K562 (cell line): ENCODE data around the gene TMEM14C. TPM values are rescaled to one million over a fixed set of nuclear protein-coding genes. Genes with fewer than 3 reads are reported as not detected.

Source experiments
- DACH1 ChIP-seq: fragments of 450-650 bp; IDR thresholded peaks from 2 replicates; pipeline ENCODE4 v1.6.1; 2018; ENCODE audit not compliant: partially characterized antibody
- DDX20 ChIP-seq: fragments of 450-650 bp; IDR thresholded peaks from 2 replicates; pipeline ENCODE4 v1.6.1; 2016; ENCODE audit warnings: missing genetic modification characterization, low read depth, mild to moderate bottlenecking, missing compliant biosample characterization, moderate library complexity
- HNRNPLL ChIP-seq: fragments of 200-400 bp; formaldehyde crosslinking; IDR thresholded peaks from 2 replicates; pipeline ENCODE4 v1.6.1; 2017; ENCODE audit warnings: low read length, low read depth, mild to moderate bottlenecking; ENCODE audit not compliant: poor library complexity, severe bottlenecking
- RCOR1 ChIP-seq, 2 experiments: IDR thresholded peaks; 2 replicates each; pipeline ENCODE4 v1.6.1; 2012; ENCODE audit warnings: low read depth in 2 of 2, low read length in 2 of 2, borderline replicate concordance in 1 of 2, improper control_type of control experiment in 1 of 2
- SAP30 ChIP-seq: fragments of 200-600 bp; sonication (generic); IDR thresholded peaks from 2 replicates; pipeline ENCODE4 v1.6.1; 2012; ENCODE audit warnings: borderline replicate concordance, low read depth, mild to moderate bottlenecking, moderate library complexity, low read length, control low read depth, inconsistent platforms; ENCODE audit not compliant: insufficient read depth, poor library complexity, severe bottlenecking
- SMARCA4 ChIP-seq: fragments of 450-650 bp; IDR thresholded peaks from 2 replicates; pipeline ENCODE4 v1.6.1; 2016
- SRSF9 ChIP-seq: fragments of 200-400 bp; formaldehyde crosslinking; IDR thresholded peaks from 2 replicates; pipeline ENCODE4 v1.6.1; 2017; ENCODE audit warnings: low read depth, low read length, borderline replicate concordance
- TEAD4 ChIP-seq, 2 experiments: sonication (generic) in 1 of 2; formaldehyde crosslinking in 1 of 2; IDR thresholded peaks; 2 replicates each; pipeline versions ENCODE4 v1.6.1 to v1.8.0; 2012 to 2022; ENCODE audit warnings: borderline replicate concordance in 1 of 2, inconsistent platforms in 1 of 2, low read length in 1 of 2, mild to moderate bottlenecking in 1 of 2, missing genetic modification reagents in 1 of 2
- XRCC3 ChIP-seq: fragments of 450-650 bp; IDR thresholded peaks from 2 replicates; pipeline ENCODE4 v1.6.1; 2017; ENCODE audit warnings: mild to moderate bottlenecking, moderate library complexity
- XRCC5 ChIP-seq: fragments of 200-400 bp; formaldehyde crosslinking; IDR thresholded peaks from 2 replicates; pipeline ENCODE4 v1.6.1; 2017; ENCODE audit warnings: low read depth, mild to moderate bottlenecking, low read length
- ZFP30 ChIP-seq: fragments of 250-450 bp; sonication (Bioruptor Pico); IDR thresholded peaks from 2 replicates; pipeline ENCODE4 v1.8.0; 2022; ENCODE audit warnings: moderate library complexity, mild to moderate bottlenecking, inconsistent platforms, borderline replicate concordance
- ZNF384 ChIP-seq: IDR thresholded peaks from 2 replicates; pipeline ENCODE4 v1.6.1; 2012; ENCODE audit warnings: low read depth, low read length, improper control_type of control experiment
- ZNF586 ChIP-seq: fragments of 450-650 bp; formaldehyde crosslinking; conservative IDR thresholded peaks from 2 replicates; pipeline ENCODE4 v1.4.0; 2020; ENCODE audit warnings: mild to moderate bottlenecking, moderate library complexity
- ZNF699 ChIP-seq: fragments of 250-450 bp; sonication (Bioruptor Pico); IDR thresholded peaks from 2 replicates; pipeline ENCODE4 v1.8.0; 2021; ENCODE audit warnings: mild to moderate bottlenecking, moderate library complexity; ENCODE audit not compliant: insufficient replicate concordance
- polyA plus RNA-seq, 8 experiments: library from polyadenylated mRNA; depleted of rRNA in 4 of 8; stranded (reverse) in 5 of 8; unstranded in 3 of 8; fragments of >200 nt; fragmentation: Nextera tagmentation in 2 of 8; fragmentation: Illumina TruSeq in 1 of 8; extraction: Ambion mirVana in 2 of 8; extraction: Trizol in 1 of 8; gene quantifications; 2 replicates each; pipeline versions ENCODE4 v1.2.1 to v1.2.3, GENCODE V29; 2011 to 2014; ENCODE audit warnings: inconsistent platforms in 1 of 8, missing spikeins in 1 of 8
- total RNA-seq, 7 experiments: library from RNA; depleted of rRNA in 6 of 7; stranded (reverse); fragments of >200 nt in 6 of 7; fragmentation: Illumina TruSeq in 2 of 7; extraction: Trizol in 2 of 7; gene quantifications; 2 replicates each; pipeline versions ENCODE4 v1.2.1 to v1.2.3, GENCODE V29; 2011 to 2021; ENCODE audit warnings: low replicate concordance in 1 of 7
- TF ChIP-seq, protein P1 (sequence below): fragments of 250-450 bp; sonication (Bioruptor Pico); IDR thresholded peaks from 2 replicates; pipeline ENCODE4 v1.4.0; 2020; ENCODE audit warnings: mild to moderate bottlenecking, moderate library complexity, borderline replicate concordance
- TF ChIP-seq, protein P2 (sequence below), 3 experiments: fragments of 200-800 bp in 1 of 3; fragments of 250-450 bp in 1 of 3; fragments of 450-650 bp in 1 of 3; sonication (Bioruptor Pico) in 1 of 3; sonication (Bioruptor generic) in 1 of 3; formaldehyde crosslinking in 1 of 3; IDR thresholded peaks; 2 replicates each; pipeline versions ENCODE4 v1.6.1 to v1.8.0; 2016 to 2022; ENCODE audit warnings: mild to moderate bottlenecking in 2 of 3, missing genetic modification characterization in 2 of 3, missing compliant biosample characterization in 1 of 3, moderate library complexity in 1 of 3
- TF ChIP-seq, protein P3 (sequence below), 2 experiments: fragments of 450-650 bp; conservative IDR thresholded peaks; 2 replicates each; pipeline ENCODE4 v1.6.1; 2017; ENCODE audit warnings: mild to moderate bottlenecking in 2 of 2, moderate library complexity in 2 of 2

Gene TMEM14C
- total and polyA plus RNA-seq, 9 of the 15 experiments (the other 6 are each of a cell fraction or from before 2014, with no cell fraction given) = 151 to 496 (median 263) TPM

DNA sequence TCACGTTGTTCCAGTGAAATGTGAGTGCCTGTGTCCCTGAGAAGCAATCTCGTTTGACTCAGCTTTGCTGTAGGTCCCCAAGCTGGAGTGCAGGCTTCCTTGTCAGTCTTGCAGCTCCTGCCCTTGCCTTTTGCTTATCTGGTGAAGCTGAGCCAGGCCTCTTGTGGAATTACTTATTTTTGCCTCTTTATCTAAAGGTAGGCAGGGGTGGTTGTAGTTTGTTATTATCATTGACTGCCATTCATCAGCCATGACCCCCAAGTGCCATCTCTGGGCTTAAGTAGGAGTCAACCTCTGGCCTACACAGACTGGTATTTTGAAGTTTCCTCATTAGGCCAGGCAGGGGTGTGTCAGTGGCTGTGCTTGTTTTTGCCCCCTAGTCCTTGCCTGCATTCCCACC, 26.9 kb downstream of the TMEM14C start (continued):
- TF ChIP-seq HNRNPLL = no peak
- peak; percentile 52 to 70; a peak in 2 of 4 replicates for TF ChIP-seq RCOR1 (IDR thresholded peaks at IDR 0.05; ENCODE audit: borderline replicate concordance in 1 of 2, low read depth in 2 of 2, low read length in 2 of 2)
- no peak for TF ChIP-seq SAP30
- no peak for TF ChIP-seq XRCC3
- TF ChIP-seq SMARCA4 = peak; percentile 68
- TF ChIP-seq, protein P1, sequence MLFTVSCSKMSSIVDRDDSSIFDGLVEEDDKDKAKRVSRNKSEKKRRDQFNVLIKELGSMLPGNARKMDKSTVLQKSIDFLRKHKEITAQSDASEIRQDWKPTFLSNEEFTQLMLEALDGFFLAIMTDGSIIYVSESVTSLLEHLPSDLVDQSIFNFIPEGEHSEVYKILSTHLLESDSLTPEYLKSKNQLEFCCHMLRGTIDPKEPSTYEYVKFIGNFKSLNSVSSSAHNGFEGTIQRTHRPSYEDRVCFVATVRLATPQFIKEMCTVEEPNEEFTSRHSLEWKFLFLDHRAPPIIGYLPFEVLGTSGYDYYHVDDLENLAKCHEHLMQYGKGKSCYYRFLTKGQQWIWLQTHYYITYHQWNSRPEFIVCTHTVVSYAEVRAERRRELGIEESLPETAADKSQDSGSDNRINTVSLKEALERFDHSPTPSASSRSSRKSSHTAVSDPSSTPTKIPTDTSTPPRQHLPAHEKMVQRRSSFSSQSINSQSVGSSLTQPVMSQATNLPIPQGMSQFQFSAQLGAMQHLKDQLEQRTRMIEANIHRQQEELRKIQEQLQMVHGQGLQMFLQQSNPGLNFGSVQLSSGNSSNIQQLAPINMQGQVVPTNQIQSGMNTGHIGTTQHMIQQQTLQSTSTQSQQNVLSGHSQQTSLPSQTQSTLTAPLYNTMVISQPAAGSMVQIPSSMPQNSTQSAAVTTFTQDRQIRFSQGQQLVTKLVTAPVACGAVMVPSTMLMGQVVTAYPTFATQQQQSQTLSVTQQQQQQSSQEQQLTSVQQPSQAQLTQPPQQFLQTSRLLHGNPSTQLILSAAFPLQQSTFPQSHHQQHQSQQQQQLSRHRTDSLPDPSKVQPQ = no peak
- no peak for TF ChIP-seq ZNF384
- TF ChIP-seq SRSF9 = no peak
- TF ChIP-seq, protein P2, sequence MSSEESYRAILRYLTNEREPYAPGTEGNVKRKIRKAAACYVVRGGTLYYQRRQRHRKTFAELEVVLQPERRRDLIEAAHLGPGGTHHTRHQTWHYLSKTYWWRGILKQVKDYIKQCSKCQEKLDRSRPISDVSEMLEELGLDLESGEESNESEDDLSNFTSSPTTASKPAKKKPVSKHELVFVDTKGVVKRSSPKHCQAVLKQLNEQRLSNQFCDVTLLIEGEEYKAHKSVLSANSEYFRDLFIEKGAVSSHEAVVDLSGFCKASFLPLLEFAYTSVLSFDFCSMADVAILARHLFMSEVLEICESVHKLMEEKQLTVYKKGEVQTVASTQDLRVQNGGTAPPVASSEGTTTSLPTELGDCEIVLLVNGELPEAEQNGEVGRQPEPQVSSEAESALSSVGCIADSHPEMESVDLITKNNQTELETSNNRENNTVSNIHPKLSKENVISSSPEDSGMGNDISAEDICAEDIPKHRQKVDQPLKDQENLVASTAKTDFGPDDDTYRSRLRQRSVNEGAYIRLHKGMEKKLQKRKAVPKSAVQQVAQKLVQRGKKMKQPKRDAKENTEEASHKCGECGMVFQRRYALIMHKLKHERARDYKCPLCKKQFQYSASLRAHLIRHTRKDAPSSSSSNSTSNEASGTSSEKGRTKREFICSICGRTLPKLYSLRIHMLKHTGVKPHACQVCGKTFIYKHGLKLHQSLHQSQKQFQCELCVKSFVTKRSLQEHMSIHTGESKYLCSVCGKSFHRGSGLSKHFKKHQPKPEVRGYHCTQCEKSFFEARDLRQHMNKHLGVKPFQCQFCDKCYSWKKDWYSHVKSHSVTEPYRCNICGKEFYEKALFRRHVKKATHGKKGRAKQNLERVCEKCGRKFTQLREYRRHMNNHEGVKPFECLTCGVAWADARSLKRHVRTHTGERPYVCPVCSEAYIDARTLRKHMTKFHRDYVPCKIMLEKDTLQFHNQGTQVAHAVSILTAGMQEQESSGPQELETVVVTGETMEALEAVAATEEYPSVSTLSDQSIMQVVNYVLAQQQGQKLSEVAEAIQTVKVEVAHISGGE (CRISPR knock-in tag; IDR thresholded peaks at IDR 0.05) = peak in 1 of 3 experiments; percentile 59; a peak in 2 of 6 replicates
- TF ChIP-seq ZNF586 (CRISPR knock-in tag) = no peak
- TF ChIP-seq DACH1 = peak; percentile 56
- TF ChIP-seq DDX20 = no peak
- no peak for TF ChIP-seq ZFP30 (CRISPR knock-in tag)
- no peak for TF ChIP-seq ZNF699 (CRISPR knock-in tag)
- TF ChIP-seq, protein P3, sequence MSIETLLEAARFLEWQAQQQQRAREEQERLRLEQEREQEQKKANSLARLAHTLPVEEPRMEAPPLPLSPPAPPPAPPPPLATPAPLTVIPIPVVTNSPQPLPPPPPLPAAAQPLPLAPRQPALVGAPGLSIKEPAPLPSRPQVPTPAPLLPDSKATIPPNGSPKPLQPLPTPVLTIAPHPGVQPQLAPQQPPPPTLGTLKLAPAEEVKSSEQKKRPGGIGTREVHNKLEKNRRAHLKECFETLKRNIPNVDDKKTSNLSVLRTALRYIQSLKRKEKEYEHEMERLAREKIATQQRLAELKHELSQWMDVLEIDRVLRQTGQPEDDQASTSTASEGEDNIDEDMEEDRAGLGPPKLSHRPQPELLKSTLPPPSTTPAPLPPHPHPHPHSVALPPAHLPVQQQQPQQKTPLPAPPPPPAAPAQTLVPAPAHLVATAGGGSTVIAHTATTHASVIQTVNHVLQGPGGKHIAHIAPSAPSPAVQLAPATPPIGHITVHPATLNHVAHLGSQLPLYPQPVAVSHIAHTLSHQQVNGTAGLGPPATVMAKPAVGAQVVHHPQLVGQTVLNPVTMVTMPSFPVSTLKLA (conservative IDR thresholded peaks at IDR 0.05) = peak in 1 of 2 experiments; percentile 30; a peak in 1 of 4 replicates
- 0 out of 2 replicates have a peak, but pooled peaks have one; percentile 28 for TF ChIP-seq XRCC5
- TF ChIP-seq TEAD4 (IDR thresholded peaks at IDR 0.05; ENCODE audit: low read length) = peak; percentile 95
- TF ChIP-seq TEAD4 (CRISPR knock-in tag; IDR thresholded peaks at IDR 0.05; ENCODE audit: borderline replicate concordance) = no peak
